OCI-LY3 (cell line): ENCODE results near the gene GGPS1.

Experiments
- H2AFZ ChIP-seq: fragments of 200-600, 300-600 bp; shearing (Covaris generic); 2 replicates; pipeline ENCODE4 v1.6.0; 2014; ENCODE audit warnings: antibody characterized with exemption, low read depth, low read length
- H3K27ac ChIP-seq: fragments of 200-600, 300-600 bp; sonication (generic); 2 replicates; pipeline ENCODE4 v1.5.1; 2014; ENCODE audit warnings: mild to moderate bottlenecking, low read length, moderate library complexity, mixed read lengths
- H3K27me3 ChIP-seq: fragments of 200-600, 300-600 bp; sonication (generic); 2 replicates; pipeline ENCODE4 v1.6.1; 2014; ENCODE audit warnings: low read depth, low read length, mixed read lengths
- H3K36me3 ChIP-seq: fragments of 200-600, 300-600 bp; sonication (generic); replicated peaks from 2 replicates; pipeline ENCODE3; 2014; ENCODE audit warnings: low read depth, low read length, mixed read lengths
- H3K4me1 ChIP-seq: fragments of 300-600, 200-600 bp; sonication (generic); 2 replicates; pipeline ENCODE4 v1.6.1; 2014; ENCODE audit warnings: low read length, mixed read lengths
- H3K4me2 ChIP-seq: fragments of 200-600, 300-600 bp; sonication (generic); 2 replicates; pipeline ENCODE4 v1.6.1; 2014; ENCODE audit warnings: low read length, mixed read lengths
- H3K4me3 ChIP-seq: fragments of 300-600, 200-600 bp; sonication (generic); 2 replicates; pipeline ENCODE4 v1.5.1; 2014; ENCODE audit warnings: antibody characterized with exemption, mild to moderate bottlenecking, low read length, moderate library complexity
- H3K79me2 ChIP-seq: fragments of 300-600, 200-600 bp; shearing (Covaris generic); 2 replicates; pipeline ENCODE4 v1.6.1; 2014; ENCODE audit warnings: mild to moderate bottlenecking, low read length, mixed read lengths
- H3K9ac ChIP-seq: fragments of 300-600, 200-600 bp; shearing (Covaris generic); 2 replicates; pipeline ENCODE4 v1.6.0; 2014; ENCODE audit warnings: mild to moderate bottlenecking, low read length, moderate library complexity
- H3K9me3 ChIP-seq: fragments of 200-600, 300-600 bp; shearing (Covaris generic); 2 replicates; pipeline ENCODE4 v1.6.1; 2014; ENCODE audit warnings: low read length, mixed read lengths; ENCODE audit not compliant: insufficient read depth
- H4K20me1 ChIP-seq: fragments of 200-600, 300-600 bp; sonication (generic); 2 replicates; pipeline ENCODE4 v1.6.1; 2016; ENCODE audit warnings: low read length, mixed read lengths; ENCODE audit not compliant: insufficient read depth
- EZH2phosphoT487 ChIP-seq: fragments of 200-600 bp; shearing (Covaris generic); IDR thresholded peaks from 2 replicates; pipeline ENCODE4 v1.6.1; 2018; ENCODE audit warnings: antibody characterized with exemption, mixed run types, low read depth
- TF ChIP-seq, protein P1 (sequence below): fragments of 200-600, 300-600 bp; sonication (generic); IDR thresholded peaks from 2 replicates; pipeline ENCODE4 v1.5.1; 2014; ENCODE audit warnings: antibody characterized with exemption, low read length, low read depth

Gene GGPS1

DNA sequence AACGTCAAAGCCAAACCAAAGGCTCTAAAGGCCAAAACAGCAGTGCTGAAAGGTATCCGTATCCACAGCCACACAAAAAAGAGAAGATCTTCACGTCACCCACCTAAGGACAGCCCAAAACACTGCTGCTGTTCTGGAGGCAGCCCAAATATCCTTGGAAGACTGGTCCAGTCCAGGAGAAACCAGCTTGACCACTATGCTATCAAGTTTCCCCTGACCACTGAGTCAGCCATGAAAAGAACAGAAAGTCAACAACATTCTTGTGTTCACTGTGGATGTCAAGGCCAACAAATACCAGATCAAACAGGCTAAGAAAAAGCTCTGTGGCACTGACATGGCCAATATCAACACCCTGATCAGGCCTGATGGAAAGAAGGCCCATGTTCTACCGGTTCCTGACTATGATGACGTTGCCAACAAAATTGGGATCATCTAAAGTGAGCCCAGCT lies 32.4 kb upstream of the GGPS1 start:
- H3K4me2 ChIP-seq, result no peak overlapping the region
- no peak overlapping the region for H3K9ac ChIP-seq
- H3K27me3 ChIP-seq, result no peaks in the 10 kb centered on the region
- H3K36me3 ChIP-seq, result no peaks in the 10 kb centered on the region
- no peaks in the 10 kb centered on the region for H3K9me3 ChIP-seq
- H3K27ac ChIP-seq, result no peak overlapping the region
- TF ChIP-seq, protein P1, sequence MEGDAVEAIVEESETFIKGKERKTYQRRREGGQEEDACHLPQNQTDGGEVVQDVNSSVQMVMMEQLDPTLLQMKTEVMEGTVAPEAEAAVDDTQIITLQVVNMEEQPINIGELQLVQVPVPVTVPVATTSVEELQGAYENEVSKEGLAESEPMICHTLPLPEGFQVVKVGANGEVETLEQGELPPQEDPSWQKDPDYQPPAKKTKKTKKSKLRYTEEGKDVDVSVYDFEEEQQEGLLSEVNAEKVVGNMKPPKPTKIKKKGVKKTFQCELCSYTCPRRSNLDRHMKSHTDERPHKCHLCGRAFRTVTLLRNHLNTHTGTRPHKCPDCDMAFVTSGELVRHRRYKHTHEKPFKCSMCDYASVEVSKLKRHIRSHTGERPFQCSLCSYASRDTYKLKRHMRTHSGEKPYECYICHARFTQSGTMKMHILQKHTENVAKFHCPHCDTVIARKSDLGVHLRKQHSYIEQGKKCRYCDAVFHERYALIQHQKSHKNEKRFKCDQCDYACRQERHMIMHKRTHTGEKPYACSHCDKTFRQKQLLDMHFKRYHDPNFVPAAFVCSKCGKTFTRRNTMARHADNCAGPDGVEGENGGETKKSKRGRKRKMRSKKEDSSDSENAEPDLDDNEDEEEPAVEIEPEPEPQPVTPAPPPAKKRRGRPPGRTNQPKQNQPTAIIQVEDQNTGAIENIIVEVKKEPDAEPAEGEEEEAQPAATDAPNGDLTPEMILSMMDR, result no peak
- TF ChIP-seq EZH2phosphoT487, result no peak
- H3K4me3 ChIP-seq, result no peak overlapping the region
- H4K20me1 ChIP-seq, result peaks cover 79% of the 10 kb centered on the region
- H2AFZ ChIP-seq, result no peak overlapping the region
- peaks cover 93% of the 10 kb centered on the region for H3K79me2 ChIP-seq
- no peaks in the 10 kb centered on the region for H3K4me1 ChIP-seq

DNA sequence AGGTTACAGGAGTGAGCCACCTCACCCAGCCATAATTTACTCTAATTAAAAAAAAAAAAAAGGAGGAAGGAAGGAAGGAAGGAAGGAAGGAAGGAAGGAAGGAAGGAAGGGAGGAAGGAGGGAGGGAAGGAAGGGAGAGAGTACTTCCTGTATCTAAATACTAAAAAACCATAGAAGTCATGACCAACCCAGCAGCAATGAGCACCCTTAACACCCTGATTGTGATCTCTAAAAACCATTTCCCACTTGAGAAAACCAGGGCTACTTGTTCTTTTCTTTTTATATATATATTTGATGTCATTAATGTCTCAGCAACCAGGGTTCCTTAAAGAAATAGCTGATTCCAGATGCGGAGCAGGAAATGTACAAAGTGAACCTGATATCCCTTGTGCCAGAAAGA lies 31.6 kb upstream of the GGPS1 start:
- no peaks in the 10 kb centered on the region for H3K27me3 ChIP-seq
- H3K36me3 ChIP-seq, result no peaks in the 10 kb centered on the region

DNA sequence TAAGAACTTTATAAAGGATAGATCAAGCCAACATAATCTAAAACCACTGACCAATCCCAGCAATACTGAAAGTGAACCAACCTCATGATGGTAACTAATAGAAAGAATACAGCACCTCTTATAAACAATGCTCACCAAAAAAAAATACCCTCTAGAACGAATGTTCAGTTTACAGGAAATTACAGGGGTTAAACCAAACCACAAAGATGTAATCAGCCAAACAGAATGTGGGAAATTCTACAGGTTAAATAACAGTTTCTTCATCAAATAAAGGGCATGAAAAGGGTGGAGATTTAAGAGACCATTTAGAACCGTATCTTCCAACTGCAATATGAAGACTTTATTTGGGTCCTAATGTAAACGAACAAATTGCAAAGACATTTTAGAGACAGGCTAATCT lies 30.8 kb upstream of the GGPS1 start:
- Histone ChIP-seq H3K27ac (no peak overlapping the region), H3K9me3 (no peaks in the 10 kb centered on the region), H3K4me3 (no peak overlapping the region)

More for the DNA sequence above, 31.6 kb upstream of the GGPS1 start:
- H3K9me3 ChIP-seq, result no peaks in the 10 kb centered on the region
- H3K27ac ChIP-seq, result no peak overlapping the region
- H2AFZ ChIP-seq, result no peak overlapping the region
- H3K4me1 ChIP-seq, result no peaks in the 10 kb centered on the region
- peaks cover 95% of the 10 kb centered on the region for H3K79me2 ChIP-seq
- H4K20me1 ChIP-seq, result peaks cover 77% of the 10 kb centered on the region
- H3K4me3 ChIP-seq, result no peak overlapping the region
- H3K9ac ChIP-seq, result no peak overlapping the region
- H3K4me2 ChIP-seq, result no peak overlapping the region
- TF ChIP-seq, protein P1, result no peak

DNA sequence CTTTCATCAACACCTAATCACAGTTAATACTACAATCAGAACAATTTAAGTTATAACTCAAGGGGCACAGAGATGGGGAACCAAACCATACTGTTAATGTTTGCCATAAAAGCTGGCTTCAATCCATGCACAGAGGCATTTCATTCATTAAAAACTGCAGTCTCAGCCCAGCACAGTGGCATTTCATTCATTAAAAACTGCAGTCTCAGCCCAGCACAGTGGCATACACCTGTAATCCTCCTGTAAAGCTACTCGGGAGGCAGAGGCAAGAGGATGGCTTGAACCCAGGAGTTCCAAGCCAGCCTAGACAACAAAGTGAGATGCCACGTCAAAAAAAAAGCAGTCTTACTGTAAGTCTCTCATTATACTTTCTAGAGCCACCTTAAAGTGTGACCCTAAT lies 29.6 kb upstream of the GGPS1 start:
- Histone ChIP-seq H3K4me2 (no peak overlapping the region), H3K4me3 (no peak overlapping the region), H3K9ac (no peak overlapping the region), H3K27me3 (no peaks in the 10 kb centered on the region), H3K36me3 (no peaks in the 10 kb centered on the region), H3K79me2 (peaks cover 93% of the 10 kb centered on the region), H3K27ac (no peak overlapping the region), H4K20me1 (peaks cover 72% of the 10 kb centered on the region), H3K4me1 (no peaks in the 10 kb centered on the region), H3K9me3 (no peaks in the 10 kb centered on the region), H2AFZ (no peak overlapping the region)
- TF ChIP-seq, protein P1, result no peak

More for the DNA sequence above, 30.8 kb upstream of the GGPS1 start:
- Histone ChIP-seq H3K27me3 (no peaks in the 10 kb centered on the region), H4K20me1 (peaks cover 73% of the 10 kb centered on the region), H3K4me2 (no peak overlapping the region), H3K36me3 (no peaks in the 10 kb centered on the region), H2AFZ (no peak overlapping the region), H3K79me2 (peaks cover 94% of the 10 kb centered on the region), H3K4me1 (no peaks in the 10 kb centered on the region), H3K9ac (no peak overlapping the region)
- no peak for TF ChIP-seq EZH2phosphoT487
- TF ChIP-seq, protein P1, result no peak
